ENCODE results near the gene TXNRD3.

The TXNRD3 gene

DNA sequence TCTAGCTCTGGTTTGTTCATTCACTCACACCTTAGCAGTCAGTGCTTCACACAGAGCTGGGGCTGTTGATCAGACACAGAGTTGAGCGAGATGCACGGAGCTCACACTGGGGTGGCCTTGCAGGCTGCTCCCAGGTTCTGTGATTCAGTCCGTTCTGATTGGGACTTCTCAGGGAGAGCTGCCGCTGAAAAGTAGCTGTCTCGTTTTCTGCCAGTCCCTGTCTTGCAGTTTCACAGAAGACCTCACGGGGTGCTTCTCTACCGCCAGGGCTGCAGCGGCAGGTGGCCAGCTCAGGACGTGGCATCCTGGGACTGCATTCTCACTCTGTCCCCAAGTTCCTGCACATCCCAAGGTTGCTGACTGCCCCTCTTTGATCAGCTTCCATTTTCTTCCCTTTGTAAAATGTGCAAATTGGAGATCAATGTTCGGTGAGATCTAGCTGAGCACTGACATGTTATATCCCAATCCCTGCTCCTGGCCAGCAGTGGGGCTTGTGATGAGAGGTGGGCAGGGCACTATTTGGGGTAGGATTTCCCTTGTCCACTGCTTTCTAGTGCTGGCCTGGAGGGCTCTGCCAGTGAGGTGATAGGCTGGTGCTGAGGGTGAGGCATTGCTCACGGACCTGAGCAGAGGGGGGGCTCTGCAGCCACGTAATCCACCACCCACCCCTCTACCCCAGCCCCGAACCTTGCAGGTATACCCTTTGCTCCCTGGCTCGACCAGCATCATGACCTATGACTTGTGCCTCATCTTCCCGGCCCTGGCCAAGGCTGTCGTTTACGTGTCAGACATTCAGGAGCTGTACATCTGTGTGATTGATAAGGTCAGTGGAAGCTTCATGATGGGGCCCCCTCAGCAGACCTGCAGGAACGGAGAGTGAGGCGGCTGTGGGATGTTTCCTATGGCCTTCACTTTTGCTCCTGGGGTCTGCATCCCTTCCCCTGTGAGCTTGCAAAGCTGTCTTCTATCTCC is 5.3 kb upstream of the TXNRD3 start:
- no peak overlapping the region for H3K4me3 ChIP-seq (ENCODE audit: control insufficient read depth, low read depth, low read length)
- TF ChIP-seq, protein P1, sequence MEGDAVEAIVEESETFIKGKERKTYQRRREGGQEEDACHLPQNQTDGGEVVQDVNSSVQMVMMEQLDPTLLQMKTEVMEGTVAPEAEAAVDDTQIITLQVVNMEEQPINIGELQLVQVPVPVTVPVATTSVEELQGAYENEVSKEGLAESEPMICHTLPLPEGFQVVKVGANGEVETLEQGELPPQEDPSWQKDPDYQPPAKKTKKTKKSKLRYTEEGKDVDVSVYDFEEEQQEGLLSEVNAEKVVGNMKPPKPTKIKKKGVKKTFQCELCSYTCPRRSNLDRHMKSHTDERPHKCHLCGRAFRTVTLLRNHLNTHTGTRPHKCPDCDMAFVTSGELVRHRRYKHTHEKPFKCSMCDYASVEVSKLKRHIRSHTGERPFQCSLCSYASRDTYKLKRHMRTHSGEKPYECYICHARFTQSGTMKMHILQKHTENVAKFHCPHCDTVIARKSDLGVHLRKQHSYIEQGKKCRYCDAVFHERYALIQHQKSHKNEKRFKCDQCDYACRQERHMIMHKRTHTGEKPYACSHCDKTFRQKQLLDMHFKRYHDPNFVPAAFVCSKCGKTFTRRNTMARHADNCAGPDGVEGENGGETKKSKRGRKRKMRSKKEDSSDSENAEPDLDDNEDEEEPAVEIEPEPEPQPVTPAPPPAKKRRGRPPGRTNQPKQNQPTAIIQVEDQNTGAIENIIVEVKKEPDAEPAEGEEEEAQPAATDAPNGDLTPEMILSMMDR (IDR thresholded peaks at IDR 0.05; ENCODE audit: control insufficient read depth, insufficient read depth, low read depth, low read length, missing control alignments), result peak; percentile 41
- no peak for DNase-seq (ENCODE audit: low read depth)

DNA sequence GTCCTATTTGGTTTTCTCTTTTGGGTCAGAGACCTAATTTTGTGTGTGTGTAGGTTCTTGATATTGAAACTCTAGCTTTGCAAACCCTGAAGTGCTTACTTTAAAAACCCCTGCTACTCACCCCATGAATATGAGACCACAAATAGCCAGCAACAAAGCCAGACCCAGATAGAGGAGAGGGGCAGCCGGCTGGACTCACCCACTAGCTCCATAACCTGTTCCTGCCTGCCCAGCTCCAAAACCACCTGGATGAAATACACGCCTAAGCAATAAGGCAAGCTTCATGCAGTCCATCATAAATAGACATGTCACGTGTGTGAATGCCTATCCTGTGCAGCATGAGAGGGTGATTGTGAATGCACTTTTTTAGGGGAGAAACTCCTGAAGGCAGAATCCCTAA is 3.7 kb upstream of the TXNRD3 start:
- no peak for DNase-seq (ENCODE audit: low read depth)
- TF ChIP-seq, protein P1 (IDR thresholded peaks at IDR 0.05; ENCODE audit: control insufficient read depth, insufficient read depth, low read depth, low read length, missing control alignments), result no peak

DNA sequence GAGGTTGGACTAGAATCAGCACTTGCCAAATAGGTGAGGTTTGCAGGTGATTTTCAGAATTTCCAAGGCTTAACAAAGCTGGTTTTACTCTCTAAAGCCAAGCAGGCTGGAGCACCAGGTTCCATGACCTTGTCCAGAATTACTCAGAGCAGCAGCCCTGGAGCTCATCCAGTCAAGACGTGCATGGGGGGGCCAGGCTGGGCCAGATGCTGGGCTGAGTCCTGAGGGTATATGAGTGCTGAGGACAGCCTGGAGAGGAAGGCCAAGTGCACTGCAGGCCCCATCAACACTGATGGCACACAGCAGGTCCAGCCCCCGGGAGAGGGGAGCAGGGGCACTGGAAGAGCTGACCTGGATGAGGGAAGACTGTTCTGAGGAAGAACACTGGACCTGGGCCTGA is 3.0 kb upstream of the TXNRD3 start:
- TF ChIP-seq, protein P1 (IDR thresholded peaks at IDR 0.05; ENCODE audit: control insufficient read depth, insufficient read depth, low read depth, low read length, missing control alignments), result no peak
- no peak overlapping the region for H3K4me3 ChIP-seq (ENCODE audit: control insufficient read depth, low read depth, low read length)
- no peak for DNase-seq (ENCODE audit: low read depth)

More for the DNA sequence above, 3.7 kb upstream of the TXNRD3 start:
- no peak overlapping the region for H3K4me3 ChIP-seq (ENCODE audit: control insufficient read depth, low read depth, low read length)

DNA sequence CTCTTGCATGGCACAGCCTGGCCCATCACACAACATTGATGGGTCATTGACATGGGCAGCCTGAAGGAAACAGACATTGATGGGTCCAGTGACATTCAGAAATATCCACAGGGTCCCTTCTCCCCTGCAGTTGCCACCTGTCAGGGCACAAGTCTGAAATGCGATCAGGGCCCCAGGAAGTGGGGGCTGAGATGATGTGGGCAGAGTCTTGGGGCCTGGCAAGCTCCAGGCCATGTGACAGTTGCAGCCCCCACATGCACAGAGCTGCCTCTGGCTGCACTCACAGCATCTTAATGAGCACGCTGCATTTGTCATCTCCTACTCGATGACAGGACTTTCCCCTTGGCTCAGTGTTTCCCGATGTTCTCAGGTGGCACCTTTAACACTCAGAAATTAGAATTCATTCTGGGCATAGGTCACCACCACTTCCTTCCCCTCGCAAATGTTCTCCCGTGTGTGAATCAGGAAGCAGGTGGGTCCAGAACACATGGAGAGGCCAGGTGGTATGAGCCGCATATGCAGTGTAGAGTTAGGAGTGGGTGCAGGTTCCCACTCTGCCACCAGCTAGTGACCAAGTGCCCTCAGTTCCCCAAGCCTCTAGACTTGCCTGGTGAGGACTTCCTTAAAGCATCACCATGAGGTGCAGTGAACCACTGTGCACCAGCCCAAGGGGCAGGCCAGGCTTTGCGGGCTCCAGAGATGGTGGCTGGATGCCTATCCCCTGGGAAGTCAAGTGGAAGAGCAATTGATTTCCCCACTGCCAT is 1.6 kb upstream of the TXNRD3 start:
- DNase-seq (ENCODE audit: low read depth), result no peak
- no peak overlapping the region for H3K4me3 ChIP-seq (ENCODE audit: control insufficient read depth, low read depth, low read length)
- TF ChIP-seq, protein P1 (IDR thresholded peaks at IDR 0.05; ENCODE audit: control insufficient read depth, insufficient read depth, low read depth, low read length, missing control alignments), result no peak

DNA sequence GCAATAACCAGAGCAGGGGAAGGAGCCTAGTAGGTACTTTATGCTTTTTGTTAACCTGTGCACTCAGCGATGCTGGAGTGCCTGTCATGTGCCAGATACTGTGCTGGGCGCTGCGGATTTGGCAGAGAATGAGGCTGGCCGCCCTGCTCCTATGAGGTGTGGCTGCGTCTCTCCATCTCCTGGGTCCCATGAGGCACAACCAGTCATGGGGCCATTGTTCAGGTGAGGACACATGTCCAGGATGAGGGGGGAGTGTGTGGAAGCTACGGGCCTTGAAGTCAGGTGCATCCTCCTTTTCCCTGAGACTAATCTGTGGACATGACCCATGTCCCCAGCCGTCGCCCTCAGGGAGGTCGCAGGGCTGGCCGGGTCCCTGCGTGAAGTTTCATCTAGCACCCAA is 963 bp upstream of the TXNRD3 start:
- TF ChIP-seq, protein P1 (IDR thresholded peaks at IDR 0.05; ENCODE audit: control insufficient read depth, insufficient read depth, low read depth, low read length, missing control alignments), result no peak
- no peak overlapping the region for H3K4me3 ChIP-seq (ENCODE audit: control insufficient read depth, low read depth, low read length)
- DNase-seq (ENCODE audit: low read depth), result no peak

DNA sequence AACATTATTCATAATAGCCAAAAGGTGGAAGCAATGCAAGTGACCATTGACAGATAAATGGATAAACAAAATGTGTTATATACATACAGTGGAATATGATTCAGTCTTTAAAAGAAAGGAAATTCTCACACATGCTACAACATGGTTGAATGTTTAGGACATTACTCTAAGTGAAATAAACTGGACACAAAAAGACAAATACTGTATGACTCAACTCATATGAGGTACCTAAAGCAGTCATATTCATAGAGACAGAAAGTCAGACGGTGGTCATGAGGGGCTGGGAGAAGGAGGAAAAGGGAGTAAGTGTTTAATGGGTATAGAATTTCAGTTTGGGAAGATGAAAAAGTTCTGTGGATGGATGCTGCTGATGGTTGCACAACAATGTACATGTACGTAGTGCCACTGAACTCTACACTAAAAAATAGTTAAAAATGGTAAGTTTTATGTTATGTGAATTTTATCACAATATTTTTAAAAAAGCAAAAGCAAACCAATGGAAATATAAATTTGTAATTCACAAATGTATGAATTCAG is 5.3 kb downstream of the TXNRD3 start:
- TF ChIP-seq, protein P1 (IDR thresholded peaks at IDR 0.05; ENCODE audit: control insufficient read depth, insufficient read depth, low read depth, low read length, missing control alignments), result no peak
- H3K4me3 ChIP-seq (ENCODE audit: control insufficient read depth, low read depth, low read length), result no peak overlapping the region
- no peak for DNase-seq (ENCODE audit: low read depth)

Measured in AG09309 (cell line).